IPS-NIHi11 (cell line): Measurements from ENCODE around the gene SETD1A.

Source experiments
- DNase-seq: peaks from one replicate; pipeline ENCODE4 v3.0.0; 2012; ENCODE audit warnings: mixed read lengths, low spot score

Gene SETD1A

GRCh38 chr16:30953511-30954124 lies 3.9 kb upstream of the SETD1A start:
- DNase-seq: peak; percentile 42

DNA sequence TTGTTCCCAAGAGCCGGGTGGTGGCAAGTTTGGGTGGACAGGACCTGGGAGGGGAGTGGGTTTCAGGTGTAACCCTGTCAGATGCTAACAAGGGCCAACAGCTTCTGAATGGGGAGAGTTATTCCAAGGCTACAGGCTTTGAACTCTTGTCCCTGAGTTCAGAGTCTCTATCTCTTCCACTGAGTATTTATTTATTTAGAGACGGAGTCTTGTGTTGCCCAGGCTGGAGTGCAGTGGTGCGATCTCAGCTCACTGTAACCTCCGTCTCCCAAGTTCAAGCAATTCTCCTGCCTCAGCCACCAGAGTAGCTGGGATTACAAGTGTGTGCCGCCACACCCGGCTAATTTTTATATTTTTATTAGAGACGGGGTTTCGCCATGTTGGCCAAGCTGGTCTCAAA lies 2.6 kb upstream of the SETD1A start:
- DNase-seq: no peak

DNA sequence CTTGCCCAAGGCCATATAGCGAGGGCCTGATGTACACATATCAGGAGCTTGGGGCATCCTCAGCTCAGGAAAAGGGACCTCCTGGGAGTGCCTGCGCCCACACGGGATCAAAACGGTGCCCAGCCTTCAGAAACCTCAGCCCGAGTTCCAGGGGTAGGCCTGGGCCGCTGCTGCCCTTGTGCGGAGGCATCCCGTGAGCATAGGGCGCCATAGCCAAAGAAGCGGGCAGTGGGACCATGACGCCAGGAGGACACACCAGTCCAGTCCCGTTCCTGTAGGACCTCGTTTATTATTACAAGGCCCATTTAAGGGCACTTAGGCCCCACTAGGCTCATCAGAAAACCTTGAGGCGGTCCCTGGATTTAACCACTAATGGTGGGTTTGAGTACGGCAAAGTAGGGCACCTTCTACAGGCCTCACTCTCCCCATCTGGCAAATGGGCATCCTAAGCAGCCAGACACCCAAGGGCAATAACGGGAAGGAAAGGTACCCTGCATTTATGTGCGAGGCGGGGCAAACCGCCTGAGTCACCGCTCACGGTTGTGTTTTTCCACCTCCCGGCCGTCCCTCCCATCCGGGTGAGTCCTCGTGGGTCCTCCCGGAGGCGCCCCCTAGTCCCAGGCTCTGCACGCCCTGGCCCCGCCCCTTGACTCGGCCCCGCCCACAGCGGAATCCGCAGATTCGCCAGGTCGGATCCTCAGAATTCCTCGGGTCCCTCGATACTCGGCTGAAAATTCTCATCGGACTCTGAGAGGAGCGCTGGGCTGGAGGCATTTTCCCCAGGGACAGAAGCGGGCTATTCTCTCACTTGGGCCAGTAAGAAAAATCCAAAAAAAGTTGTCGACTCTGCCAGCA lies 726 bp upstream of the SETD1A start:
- peak; percentile 84 for DNase-seq

GRCh38 chr16:30958175-30959079 lies 873 bp downstream of the SETD1A start:
- DNase-seq: peak; percentile 94

DNA sequence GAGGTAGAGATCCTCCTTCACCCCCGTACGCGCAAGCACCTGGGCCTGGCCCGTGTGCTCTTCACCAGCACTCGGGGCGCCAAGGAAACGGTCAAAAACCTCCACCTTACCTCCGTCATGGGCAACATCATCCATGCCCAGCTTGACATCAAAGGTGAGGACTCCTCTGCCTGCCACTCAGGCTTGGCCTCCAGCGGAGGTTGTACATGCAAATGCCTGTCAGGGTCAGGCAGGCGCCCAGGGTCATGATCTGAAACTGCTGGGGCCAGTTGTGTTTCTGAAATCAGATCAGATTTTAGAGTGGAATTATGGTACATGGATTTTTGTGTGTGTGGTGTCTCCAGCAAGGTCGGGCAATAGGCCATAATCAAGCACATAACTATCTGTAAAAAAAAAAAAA lies 3.8 kb downstream of the SETD1A start:
- DNase-seq: peak; percentile 3

DNA sequence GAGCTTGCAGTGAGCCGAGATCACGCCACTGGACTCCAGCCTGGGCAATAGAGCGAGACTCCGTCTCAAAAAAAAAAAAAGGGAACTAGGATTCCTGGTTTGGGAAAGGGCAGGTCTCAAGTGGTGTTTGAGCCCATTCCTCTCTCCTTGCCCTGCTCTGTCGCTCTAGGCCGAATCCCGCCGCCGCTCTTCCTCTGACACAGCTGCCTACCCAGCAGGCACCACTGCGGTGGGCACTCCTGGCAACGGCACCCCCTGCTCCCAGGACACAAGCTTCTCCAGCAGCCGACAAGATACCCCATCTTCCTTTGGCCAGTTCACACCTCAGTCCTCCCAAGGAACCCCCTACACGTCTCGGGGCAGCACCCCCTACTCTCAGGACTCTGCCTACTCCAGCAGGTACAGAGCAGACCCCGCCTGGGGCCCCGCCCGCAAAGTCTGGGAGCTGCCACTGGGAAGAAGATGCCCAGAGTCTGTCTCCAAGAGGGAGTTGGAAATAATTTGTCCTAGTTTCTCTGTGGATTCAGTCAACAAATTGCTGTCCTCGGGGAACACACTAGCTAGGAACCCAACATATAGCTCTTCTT lies 6.5 kb downstream of the SETD1A start:
- peak; percentile 3 for DNase-seq

GRCh38 chr16:30964574-30965226 lies 7.1 kb downstream of the SETD1A start:
- DNase-seq: peak; percentile 17

DNA sequence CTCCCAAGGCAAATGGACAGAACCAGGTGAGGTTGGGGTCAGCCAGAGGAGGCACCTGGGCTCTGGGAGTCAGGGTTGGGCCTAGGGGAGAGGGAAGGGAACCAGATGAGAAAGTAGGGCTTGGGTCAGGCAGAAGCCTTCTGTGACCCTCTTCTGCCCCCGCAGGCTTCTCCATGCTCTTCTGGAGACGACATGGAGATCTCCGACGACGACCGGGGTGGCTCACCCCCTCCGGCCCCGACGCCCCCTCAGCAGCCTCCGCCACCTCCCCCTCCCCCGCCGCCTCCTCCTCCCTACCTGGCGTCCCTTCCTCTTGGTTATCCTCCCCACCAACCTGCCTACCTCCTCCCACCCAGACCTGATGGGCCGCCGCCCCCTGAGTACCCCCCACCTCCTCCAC lies 7.9 kb downstream of the SETD1A start:
- peak; percentile 20 for DNase-seq

DNA sequence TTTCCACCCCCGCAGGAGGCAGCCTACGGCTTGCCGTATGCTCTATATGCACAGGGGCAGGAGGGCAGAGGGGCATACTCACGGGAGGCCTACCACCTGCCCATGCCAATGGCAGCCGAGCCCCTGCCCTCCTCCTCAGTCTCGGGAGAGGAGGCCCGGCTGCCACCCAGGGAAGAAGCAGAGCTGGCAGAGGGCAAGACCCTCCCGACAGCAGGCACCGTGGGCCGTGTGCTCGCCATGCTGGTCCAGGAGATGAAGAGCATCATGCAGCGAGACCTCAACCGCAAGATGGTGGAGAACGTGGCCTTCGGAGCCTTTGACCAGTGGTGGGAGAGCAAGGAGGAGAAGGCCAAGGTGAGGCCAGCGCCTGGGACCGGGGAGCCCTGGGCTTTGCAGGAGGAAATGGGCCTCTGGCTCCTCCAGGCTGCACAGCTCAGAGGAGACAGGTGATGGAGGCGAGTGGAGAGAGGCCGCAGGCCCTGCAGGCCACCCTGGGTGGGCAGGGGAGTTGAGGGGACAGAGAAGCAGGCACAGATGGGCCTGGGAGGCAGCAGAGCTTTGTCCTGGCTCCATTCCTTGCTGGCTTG lies 8.6 kb downstream of the SETD1A start:
- no peak for DNase-seq

- DNase-seq: no peak
These were observed 10.2 kb downstream of the SETD1A start for GRCh38 chr16:30967795-30968194.

DNA sequence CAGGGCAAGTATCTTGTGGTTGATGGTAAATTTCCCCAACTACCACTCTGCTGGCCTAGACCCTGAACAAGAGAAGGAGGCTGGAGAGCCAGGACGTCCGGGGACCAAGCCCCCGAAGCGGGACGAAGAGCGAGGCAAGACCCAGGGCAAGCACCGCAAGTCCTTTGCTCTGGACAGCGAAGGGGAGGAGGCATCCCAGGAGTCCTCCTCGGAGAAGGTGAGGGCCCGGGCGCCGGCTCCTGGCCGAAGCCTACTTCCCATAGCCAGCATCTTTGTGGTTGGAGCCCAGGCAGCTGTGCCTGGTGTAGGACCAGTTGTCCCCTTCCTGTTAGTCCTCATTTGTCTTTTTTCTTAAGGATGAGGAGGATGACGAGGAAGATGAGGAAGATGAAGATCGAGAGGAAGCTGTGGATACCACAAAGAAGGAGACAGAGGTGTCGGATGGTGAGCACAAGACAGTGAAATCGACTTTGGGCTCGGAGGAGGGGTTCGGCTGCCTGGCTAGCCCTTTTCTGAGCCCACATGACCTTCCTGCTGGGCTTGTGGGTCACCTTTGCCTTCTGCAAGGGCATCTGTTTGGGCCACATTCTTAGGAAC lies 11.8 kb downstream of the SETD1A start:
- no peak for DNase-seq

- DNase-seq: no peak
These were observed 13.7 kb downstream of the SETD1A start for GRCh38 chr16:30971298-30971697.

GRCh38 chr16:30972872-30973271 lies 15.3 kb downstream of the SETD1A start:
- DNase-seq: peak; percentile 61

- DNase-seq: no peak
These were observed 16.8 kb downstream of the SETD1A start for GRCh38 chr16:30974348-30974747.

DNA sequence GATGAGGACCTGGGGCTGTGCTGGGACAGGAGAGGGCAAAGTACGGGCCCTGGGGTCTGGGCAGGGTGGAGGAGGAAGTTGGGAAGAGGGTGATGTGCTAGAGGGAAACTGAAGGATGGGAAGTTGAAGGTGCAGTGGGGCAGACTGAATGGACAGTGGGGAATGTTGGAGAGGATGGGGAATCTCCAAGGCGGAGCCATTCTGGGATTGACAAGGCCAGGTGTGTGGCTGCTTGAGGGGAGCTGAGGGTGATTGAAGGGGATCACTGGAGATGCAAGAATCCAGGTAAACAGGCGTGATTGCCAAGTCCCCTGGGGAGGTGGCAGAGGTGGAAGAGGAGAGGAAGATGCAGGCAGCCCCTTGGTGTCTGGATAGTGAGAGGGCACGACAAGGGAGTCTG lies 18.9 kb downstream of the SETD1A start:
- no peak for DNase-seq

DNA sequence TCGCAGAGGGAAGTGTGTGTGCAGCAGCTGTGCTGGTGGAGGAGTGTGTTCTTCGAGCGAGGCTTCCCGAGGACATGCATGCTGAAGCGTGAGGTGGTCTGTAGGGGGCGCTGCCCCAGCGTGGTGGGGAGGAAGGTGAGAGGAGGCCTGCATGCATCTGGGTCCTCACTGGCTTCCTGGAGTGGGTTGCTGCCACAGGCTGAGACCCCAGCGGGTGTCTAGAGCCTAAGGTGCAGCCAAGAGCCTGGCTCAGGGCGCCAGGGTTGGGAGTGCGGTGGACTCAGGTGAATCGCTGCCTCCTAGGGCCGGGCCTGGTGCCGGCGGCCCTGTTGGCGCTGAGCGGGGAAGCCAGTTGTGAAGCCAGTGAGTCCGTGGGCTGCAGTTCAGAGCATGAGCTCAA lies 19.9 kb downstream of the SETD1A start:
- peak; percentile 81 for DNase-seq

DNA sequence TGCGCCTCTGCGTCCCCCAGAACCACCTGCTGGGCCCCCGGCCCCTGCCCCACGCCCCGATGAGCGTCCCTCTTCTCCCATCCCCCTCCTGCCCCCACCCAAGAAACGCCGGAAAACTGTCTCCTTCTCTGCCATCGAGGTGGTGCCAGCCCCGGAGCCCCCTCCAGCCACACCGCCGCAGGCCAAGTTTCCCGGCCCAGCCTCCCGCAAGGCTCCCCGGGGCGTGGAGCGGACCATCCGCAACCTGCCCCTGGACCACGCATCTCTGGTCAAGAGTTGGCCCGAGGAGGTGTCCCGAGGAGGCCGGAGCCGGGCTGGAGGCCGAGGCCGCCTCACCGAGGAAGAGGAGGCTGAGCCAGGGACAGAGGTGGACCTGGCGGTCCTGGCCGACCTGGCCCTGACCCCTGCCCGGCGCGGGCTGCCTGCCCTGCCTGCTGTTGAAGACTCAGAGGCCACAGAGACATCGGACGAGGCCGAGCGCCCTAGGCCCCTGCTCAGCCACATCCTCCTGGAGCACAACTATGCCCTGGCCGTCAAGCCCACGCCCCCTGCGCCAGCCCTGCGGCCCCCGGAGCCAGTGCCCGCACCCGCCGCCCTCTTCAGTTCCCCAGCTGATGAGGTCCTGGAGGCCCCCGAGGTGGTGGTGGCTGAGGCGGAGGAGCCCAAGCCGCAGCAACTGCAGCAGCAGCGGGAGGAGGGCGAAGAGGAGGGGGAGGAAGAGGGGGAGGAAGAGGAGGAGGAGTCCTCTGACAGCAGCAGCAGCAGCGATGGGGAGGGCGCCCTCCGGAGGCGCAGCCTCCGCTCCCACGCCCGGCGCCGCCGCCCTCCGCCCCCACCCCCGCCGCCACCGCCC lies 21.8 kb downstream of the SETD1A start:
- peak; percentile 37 for DNase-seq

DNA sequence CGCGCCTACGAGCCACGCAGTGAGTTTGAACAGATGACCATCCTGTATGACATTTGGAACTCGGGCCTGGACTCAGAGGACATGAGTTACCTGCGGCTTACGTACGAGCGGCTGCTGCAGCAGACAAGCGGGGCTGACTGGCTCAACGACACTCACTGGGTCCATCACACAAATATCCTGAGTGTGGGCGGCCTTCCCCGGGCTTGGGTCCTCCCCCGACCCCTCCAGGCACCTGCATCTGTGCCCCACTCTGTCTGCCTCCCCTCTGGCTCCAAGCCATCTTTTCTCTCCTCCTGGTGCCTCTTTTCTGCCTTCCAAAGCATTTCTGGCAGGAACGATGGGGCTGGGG lies 22.4 kb downstream of the SETD1A start:
- DNase-seq: no peak

- no peak for DNase-seq
These were observed 22.9 kb downstream of the SETD1A start for GRCh38 chr16:30980434-30980833.

- DNase-seq: no peak
These were observed 23.4 kb downstream of the SETD1A start for GRCh38 chr16:30980959-30981358.
